Measurements from ENCODE around the gene SERPINA3.

DNA sequence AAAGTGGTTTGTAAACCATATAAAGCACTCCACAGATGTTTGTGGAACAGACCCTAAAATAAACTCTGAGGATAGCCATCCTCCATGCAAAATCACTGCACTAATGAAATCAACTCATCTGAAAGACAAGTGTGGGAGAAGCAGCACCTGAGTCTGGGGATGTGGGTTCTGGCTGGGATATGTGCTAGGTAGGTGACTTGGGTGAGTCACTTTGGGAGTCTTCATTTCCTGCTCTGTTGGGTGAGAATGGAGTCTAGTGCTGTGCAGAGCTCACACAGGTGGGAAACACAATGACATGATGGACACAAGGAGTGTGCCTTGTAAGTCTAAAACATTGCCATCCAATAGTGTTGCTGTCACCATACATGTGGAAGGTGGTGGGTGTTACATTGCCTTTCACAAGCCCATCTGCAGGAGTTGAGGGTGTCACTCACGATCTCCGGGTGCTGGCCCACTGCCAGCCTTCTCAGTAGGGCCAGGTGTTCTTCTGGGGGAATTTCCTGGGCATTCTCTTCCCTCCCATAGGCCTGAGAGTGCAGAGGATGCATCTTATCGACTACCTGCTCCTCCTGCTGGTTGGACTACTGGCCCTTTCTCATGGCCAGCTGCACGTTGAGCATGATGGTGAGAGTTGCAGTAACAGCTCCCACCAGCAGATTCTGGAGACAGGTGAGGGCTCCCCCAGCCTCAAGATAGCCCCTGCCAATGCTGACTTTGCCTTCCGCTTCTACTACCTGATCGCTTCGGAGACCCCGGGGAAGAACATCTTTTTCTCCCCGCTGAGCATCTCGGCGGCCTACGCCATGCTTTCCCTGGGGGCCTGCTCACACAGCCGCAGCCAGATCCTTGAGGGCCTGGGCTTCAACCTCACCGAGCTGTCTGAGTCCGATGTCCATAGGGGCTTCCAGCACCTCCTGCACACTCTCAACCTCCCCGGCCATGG, 49.0 kb upstream of the SERPINA3 start:
- TF ChIP-seq EZH2 (IDR thresholded peaks at IDR 0.05; ENCODE audit: insufficient read depth, poor library complexity, severe bottlenecking) = no peak
- TF ChIP-seq EZH2phosphoT487 (IDR thresholded peaks at IDR 0.05; ENCODE audit: insufficient read depth, low read depth) = no peak
